Panc1 (cell line): Measurements from ENCODE around the gene LRCH1. TPM values are rescaled to one million over a fixed set of nuclear protein-coding genes. Genes with fewer than 3 reads are reported as not detected.

ENCODE experiments used
- ATAC-seq: fragments of 200-7000 bp; cut with Tn5 transposase; 2 replicates; pipeline ENCODE4 v1.9.1; 2020; ENCODE audit warnings: mild to moderate bottlenecking, moderate library complexity
- BruUV-seq: library from RNA; stranded (reverse); fragments of 400-500 nt; replicated peaks from 2 replicates; lab custom pipeline; 2021; lab: Mats Ljungman, UMichigan
- CTCF ChIA-PET: fragments of 300-600 bp; sonication (Branson Sonifier 250); formaldehyde crosslinking; loops from one replicate; lab custom pipeline; 2022; ENCODE audit warnings: antibody characterized with exemption; lab: Charles Lee
- POLR2A ChIA-PET: fragments of 300-600 bp; sonication (Branson Sonifier 250); formaldehyde crosslinking; loops from one replicate; lab custom pipeline; 2022; ENCODE audit warnings: antibody characterized with exemption; lab: Charles Lee
- DNase-seq: peaks from one replicate; pipeline ENCODE4 v3.0.0-alpha.2; 2010; ENCODE audit warnings: low read depth, low spot score
- H3K27ac ChIP-seq: 2 replicates; pipeline ENCODE4 v1.5.1; 2011; ENCODE audit warnings: mild to moderate bottlenecking, low read length, inconsistent platforms
- H3K27me3 ChIP-seq: fragments of 200-500 bp; sonication (Bioruptor generic); 2 replicates; pipeline ENCODE4 v1.6.0; 2014; ENCODE audit warnings: low read length, inconsistent platforms; ENCODE audit not compliant: control insufficient read depth, insufficient read depth
- H3K36me3 ChIP-seq: fragments of 200-500 bp; sonication (Bioruptor generic); 2 replicates; pipeline ENCODE4 v1.5.1; 2014; ENCODE audit warnings: inconsistent platforms, mild to moderate bottlenecking, low read length, moderate library complexity; ENCODE audit not compliant: control insufficient read depth, insufficient read depth
- H3K4me1 ChIP-seq: 2 replicates; pipeline ENCODE4 v1.5.1; 2011; ENCODE audit warnings: inconsistent platforms, mild to moderate bottlenecking, low read length, moderate library complexity; ENCODE audit not compliant: control insufficient read depth, insufficient read depth
- H3K4me3 ChIP-seq, 2 experiments: 2 replicates each; pipeline ENCODE4 v1.5.1; 2011 to 2012; ENCODE audit warnings: low read depth in 2 of 2, low read length in 2 of 2, mild to moderate bottlenecking in 2 of 2, inconsistent platforms in 1 of 2, moderate library complexity in 1 of 2
- H3K9me3 ChIP-seq: fragments of 200-500 bp; sonication (Bioruptor generic); 2 replicates; pipeline ENCODE4 v1.5.1; 2014; ENCODE audit warnings: low read depth, mild to moderate bottlenecking, inconsistent platforms, low read length, moderate library complexity; ENCODE audit not compliant: control insufficient read depth, insufficient read depth
- POLR2AphosphoS5 ChIP-seq: IDR thresholded peaks from 2 replicates; pipeline ENCODE4 v1.6.1; 2012; ENCODE audit warnings: mild to moderate bottlenecking, low read depth, low read length, moderate library complexity
- REST ChIP-seq, 2 experiments: IDR thresholded peaks; 2 replicates each; pipeline ENCODE4 v1.6.1; 2011 to 2012; ENCODE audit warnings: low read depth in 2 of 2, control low read depth in 1 of 2, low read length in 1 of 2, mild to moderate bottlenecking in 1 of 2, moderate library complexity in 1 of 2; ENCODE audit not compliant: insufficient read depth in 1 of 2
- SIN3A ChIP-seq: IDR thresholded peaks from 2 replicates; pipeline ENCODE4 v1.6.1; 2012; ENCODE audit warnings: low read depth, mild to moderate bottlenecking, low read length, moderate library complexity, borderline replicate concordance; ENCODE audit not compliant: insufficient read depth
- TCF7L2 ChIP-seq: IDR thresholded peaks from 2 replicates; pipeline ENCODE4 v1.6.1; 2011; ENCODE audit warnings: mild to moderate bottlenecking, low read depth, low read length, inconsistent platforms
- in situ Hi-C: cut with HindIII; loops from 2 replicates; pipeline ENCODE4 v1.10.0; 2016; ENCODE audit warnings: low sequenced_read_pairs, low pct_unique_long_range_greater_than_20kb
- intact Hi-C: fragments of 100-400 bp; cut with micrococcal nuclease; formaldehyde crosslinking; loops from one replicate; pipeline ENCODE4 v1.10.0; 2022; ENCODE audit not compliant: unreplicated experiment
- total RNA-seq: library from RNA; stranded (reverse); gene quantifications from one replicate; pipeline ENCODE4 v1.2.1, GENCODE V29; 2021; ENCODE audit not compliant: unreplicated experiment
- TF ChIP-seq, protein P1 (sequence below): fragments of 450-650 bp; IDR thresholded peaks from 2 replicates; pipeline ENCODE4 v1.5.1; 2017; ENCODE audit warnings: mild to moderate bottlenecking

LRCH1 gene
- total RNA-seq, 1 experiment from 2014 or later = 7.9 TPM

- DNase-seq (no peak), ATAC-seq (no peak)
- Histone ChIP-seq H3K27ac (no peak overlapping the region), H3K36me3 (no peaks in the 10 kb centered on the region), H3K4me3 (no peak overlapping the region), H3K9me3 (no peaks in the 10 kb centered on the region), H3K4me1 (peaks cover 3% of the 10 kb centered on the region; the same call in 1 of the 2 replicates), H3K27me3 (no peaks in the 10 kb centered on the region)
- BruUV-seq = no TSS peak
- ChIA-PET POLR2A (no interaction called here), CTCF (no interaction called here)
- in situ Hi-C loops = no loop called here
- TF ChIP-seq POLR2AphosphoS5 (no peak), SIN3A (no peak), TCF7L2 (no peak), REST (IDR thresholded peaks at IDR 0.05; ENCODE audit: insufficient read depth in 1 of 2, low read depth in 2 of 2, low read length in 1 of 2) (no peak)
- TF ChIP-seq, protein P1, sequence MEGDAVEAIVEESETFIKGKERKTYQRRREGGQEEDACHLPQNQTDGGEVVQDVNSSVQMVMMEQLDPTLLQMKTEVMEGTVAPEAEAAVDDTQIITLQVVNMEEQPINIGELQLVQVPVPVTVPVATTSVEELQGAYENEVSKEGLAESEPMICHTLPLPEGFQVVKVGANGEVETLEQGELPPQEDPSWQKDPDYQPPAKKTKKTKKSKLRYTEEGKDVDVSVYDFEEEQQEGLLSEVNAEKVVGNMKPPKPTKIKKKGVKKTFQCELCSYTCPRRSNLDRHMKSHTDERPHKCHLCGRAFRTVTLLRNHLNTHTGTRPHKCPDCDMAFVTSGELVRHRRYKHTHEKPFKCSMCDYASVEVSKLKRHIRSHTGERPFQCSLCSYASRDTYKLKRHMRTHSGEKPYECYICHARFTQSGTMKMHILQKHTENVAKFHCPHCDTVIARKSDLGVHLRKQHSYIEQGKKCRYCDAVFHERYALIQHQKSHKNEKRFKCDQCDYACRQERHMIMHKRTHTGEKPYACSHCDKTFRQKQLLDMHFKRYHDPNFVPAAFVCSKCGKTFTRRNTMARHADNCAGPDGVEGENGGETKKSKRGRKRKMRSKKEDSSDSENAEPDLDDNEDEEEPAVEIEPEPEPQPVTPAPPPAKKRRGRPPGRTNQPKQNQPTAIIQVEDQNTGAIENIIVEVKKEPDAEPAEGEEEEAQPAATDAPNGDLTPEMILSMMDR = no peak
- intact Hi-C loops = no loop called here
Measured at GRCh38 chr13:46598140-46598819, 45.3 kb downstream of the LRCH1 start.

DNA sequence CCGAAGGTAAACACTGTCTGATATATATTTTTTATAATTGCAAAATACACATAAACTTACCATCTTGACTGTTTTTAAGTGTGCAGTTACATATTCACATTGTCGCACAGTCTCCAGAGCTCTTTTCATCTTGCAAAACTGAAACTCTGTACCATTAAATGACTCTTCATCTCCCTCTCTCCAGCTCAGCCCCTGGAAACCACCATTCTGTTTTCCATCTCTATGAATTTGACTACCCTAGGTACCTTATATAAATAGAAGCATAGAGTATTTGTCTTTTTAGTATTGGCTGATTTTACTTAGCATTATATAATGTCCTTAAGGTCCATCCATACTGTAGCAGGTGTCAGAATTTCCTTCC, 45.8 kb downstream of the LRCH1 start:
- peaks cover 3% of the 10 kb centered on the region; the same call in 1 of the 2 replicates for H3K4me1 ChIP-seq
- intact Hi-C loops (no loop called here), in situ Hi-C loops (no loop called here)
- ChIA-PET CTCF (no interaction called here), POLR2A (no interaction called here)
- ATAC-seq (no peak), DNase-seq (no peak)
- H3K9me3 ChIP-seq = no peaks in the 10 kb centered on the region
- H3K27ac ChIP-seq = no peak overlapping the region
- no TSS peak for BruUV-seq
- H3K36me3 ChIP-seq = no peaks in the 10 kb centered on the region
- H3K27me3 ChIP-seq = no peaks in the 10 kb centered on the region
- no peak for TF ChIP-seq TCF7L2
- TF ChIP-seq, protein P1 = no peak
- TF ChIP-seq POLR2AphosphoS5 = no peak
- TF ChIP-seq SIN3A = no peak
- no peak for TF ChIP-seq REST (IDR thresholded peaks at IDR 0.05; ENCODE audit: insufficient read depth in 1 of 2, low read depth in 2 of 2, low read length in 1 of 2)
- H3K4me3 ChIP-seq = no peak overlapping the region
